GM19452 (cell line): Measurements from ENCODE around the gene NFATC2.
"Not testable (repeated sequence)": the region's sequence is repeated elsewhere in the genome, so short reads cannot be mapped to it uniquely, and the experiment has no call there.

Experiments used
- ATAC-seq: cut with Tn5 transposase; IDR thresholded peaks from one replicate; pipeline ENCODE4 v1.9.1; 2021; ENCODE audit not compliant: unreplicated experiment

Gene NFATC2

GRCh38 chr20:51361258-51361657 is 181.3 kb downstream of the NFATC2 start:
- no peak for ATAC-seq

- ATAC-seq, result no peak
Observed at GRCh38 chr20:51360451-51361201, 181.9 kb downstream of the NFATC2 start.

GRCh38 chr20:51359947-51360346 is 182.6 kb downstream of the NFATC2 start:
- no peak for ATAC-seq

- no peak for ATAC-seq
Observed at GRCh38 chr20:51359401-51359800, 183.1 kb downstream of the NFATC2 start.

GRCh38 chr20:51358032-51358724 is 184.3 kb downstream of the NFATC2 start:
- no peak for ATAC-seq

- no peak for ATAC-seq
Observed at GRCh38 chr20:51357543-51357942, 185.0 kb downstream of the NFATC2 start.

- no peak for ATAC-seq
Observed at GRCh38 chr20:51356871-51357270, 185.6 kb downstream of the NFATC2 start.

- no peak for ATAC-seq
Observed at GRCh38 chr20:51354769-51355319, 187.7 kb downstream of the NFATC2 start.

GRCh38 chr20:51354191-51354768 is 188.2 kb downstream of the NFATC2 start:
- ATAC-seq, result no peak

- ATAC-seq, result no peak
Observed at GRCh38 chr20:51353491-51353890, 189.0 kb downstream of the NFATC2 start.

- ATAC-seq, result no peak
Observed at GRCh38 chr20:51352791-51353190, 189.7 kb downstream of the NFATC2 start.

- ATAC-seq, result no peak
Observed at GRCh38 chr20:51350941-51351631, 191.4 kb downstream of the NFATC2 start.

- no peak for ATAC-seq
Observed at GRCh38 chr20:51348876-51349275, 193.6 kb downstream of the NFATC2 start.

- ATAC-seq, result no peak
Observed at GRCh38 chr20:51347831-51348230, 194.7 kb downstream of the NFATC2 start.

GRCh38 chr20:51346686-51347485 is 195.6 kb downstream of the NFATC2 start:
- ATAC-seq, result no peak

GRCh38 chr20:51345601-51346101 is 196.9 kb downstream of the NFATC2 start:
- no peak for ATAC-seq

GRCh38 chr20:51343802-51344201 is 198.7 kb downstream of the NFATC2 start:
- ATAC-seq, result not testable (repeated sequence)

GRCh38 chr20:51342510-51343236 is 199.8 kb downstream of the NFATC2 start:
- no peak for ATAC-seq

- ATAC-seq, result no peak
Observed at GRCh38 chr20:51341581-51341980, 200.9 kb downstream of the NFATC2 start.

- no peak for ATAC-seq
Observed at GRCh38 chr20:51340451-51340840, 202.1 kb downstream of the NFATC2 start.
